GM12878 (cell line): Measurements from ENCODE around the gene CACNG5. TPM values are rescaled to one million over a fixed set of nuclear protein-coding genes. Genes with fewer than 3 reads are reported as not detected.

ENCODE experiments used
- ATAC-seq: fragments of 200-7000 bp; cut with Tn5 transposase; 3 replicates; pipeline ENCODE4 v1.9.1; 2020; ENCODE audit warnings: mild to moderate bottlenecking, moderate library complexity
- BruUV-seq: library from RNA; stranded (reverse); fragments of 400-500 nt; replicated peaks from 2 replicates; lab custom pipeline; 2021; lab: Mats Ljungman, UMichigan
- CTCF ChIA-PET: fragments of 300-600 bp; sonication (Branson Sonifier 250); formaldehyde crosslinking; extraction: SDS; loops from one replicate; lab custom pipeline; 2021; ENCODE audit warnings: inconsistent platforms; lab: Yijun Ruan, JAX
- POLR2A ChIA-PET: fragments of 350-600 bp; formaldehyde crosslinking; extraction: SDS; loops from one replicate; lab custom pipeline; 2021; ENCODE audit warnings: inconsistent platforms; lab: Charles Lee
- RAD21 ChIA-PET: fragments of 300-600 bp; sonication (Branson Sonifier 250); formaldehyde crosslinking; loops from one replicate; lab custom pipeline; 2023; ENCODE audit warnings: antibody characterized with exemption; ENCODE audit not compliant: unreplicated experiment; lab: Charles Lee
- SMC1A ChIA-PET: fragments of 300-600 bp; sonication (Branson Sonifier 250); formaldehyde crosslinking; loops from one replicate; lab custom pipeline; 2023; ENCODE audit not compliant: unreplicated experiment, uncharacterized antibody; lab: Charles Lee
- DNase-seq: peaks from one replicate; pipeline ENCODE4 v3.0.0-alpha.2; 2011; ENCODE audit warnings: low read depth, low spot score
- FAIRE-seq: peaks from 3 replicates; lab custom pipeline; 2011; peaks lifted over from hg19 to GRCh38; lab: Jason Lieb, UNC
- H2AFZ ChIP-seq: 2 replicates; pipeline ENCODE4 v1.6.0; 2011; ENCODE audit warnings: low read depth, low read length, control low read depth; ENCODE audit not compliant: control insufficient read depth
- H3K27ac ChIP-seq: 2 replicates; pipeline ENCODE4 v1.5.1; 2011; ENCODE audit warnings: control low read depth; ENCODE audit not compliant: control insufficient read depth, insufficient read depth
- H3K27me3 ChIP-seq, 2 experiments: replicated peaks in 1 of 2; 2 replicates each; pipeline versions ENCODE4 v1.6.0 to v1.6.1; 2011; ENCODE audit warnings: low read length in 1 of 2; ENCODE audit not compliant: control insufficient read depth in 2 of 2, insufficient read depth in 2 of 2
- H3K36me3 ChIP-seq, 2 experiments: 2 replicates each; pipeline ENCODE4 v1.5.1; 2011; ENCODE audit warnings: low read length in 1 of 2; ENCODE audit not compliant: control insufficient read depth in 2 of 2, insufficient read depth in 2 of 2
- H3K4me1 ChIP-seq: 2 replicates; pipeline ENCODE4 v1.6.1; 2011; ENCODE audit warnings: mild to moderate bottlenecking, low read length, moderate library complexity, mixed read lengths; ENCODE audit not compliant: control insufficient read depth, insufficient read depth
- H3K4me2 ChIP-seq: 2 replicates; pipeline ENCODE4 v1.6.0; 2011; ENCODE audit warnings: control low read depth; ENCODE audit not compliant: control insufficient read depth, insufficient read depth
- H3K4me3 ChIP-seq: fragments of 200-600 bp; sonication (generic); 2 replicates; pipeline ENCODE4 v1.5.1; 2016
- H3K79me2 ChIP-seq: 2 replicates; pipeline ENCODE4 v1.6.0; 2011; ENCODE audit warnings: low read length; ENCODE audit not compliant: control insufficient read depth, insufficient read depth
- H3K9ac ChIP-seq: 2 replicates; pipeline ENCODE4 v1.8.0; 2011; ENCODE audit warnings: low read length, control low read depth, mixed read lengths; ENCODE audit not compliant: control insufficient read depth, insufficient read depth
- H3K9me3 ChIP-seq: replicated peaks from 3 replicates; pipeline ENCODE4 v1.5.1; 2011; ENCODE audit warnings: mild to moderate bottlenecking, low read length; ENCODE audit not compliant: control insufficient read depth, insufficient read depth
- H4K20me1 ChIP-seq: 2 replicates; pipeline ENCODE4 v1.6.0; 2011; ENCODE audit not compliant: control insufficient read depth, insufficient read depth
- ASH2L ChIP-seq: fragments of 300-600, 200-600 bp; sonication (generic); IDR thresholded peaks from 2 replicates; pipeline ENCODE4 v1.6.1; 2017; ENCODE audit warnings: low read depth, mild to moderate bottlenecking, borderline replicate concordance
- HDGF ChIP-seq: fragments of 450-650 bp; IDR thresholded peaks from 2 replicates; pipeline ENCODE4 v1.6.1; 2016; ENCODE audit warnings: antibody characterized with exemption
- MXI1 ChIP-seq: fragments of 150-350 bp; IDR thresholded peaks from 2 replicates; pipeline ENCODE4 v1.6.1; 2011; ENCODE audit warnings: low read depth, mild to moderate bottlenecking, inconsistent platforms, low read length, improper control_type of control experiment
- PBX3 ChIP-seq: IDR thresholded peaks from 2 replicates; pipeline ENCODE4 v1.6.1; 2011; ENCODE audit warnings: mild to moderate bottlenecking, low read depth, low read length, moderate library complexity; ENCODE audit not compliant: insufficient replicate concordance
- RELB ChIP-seq: fragments of 450-650 bp; IDR thresholded peaks from 2 replicates; pipeline ENCODE4 v1.6.1; 2017; ENCODE audit warnings: low read depth, mild to moderate bottlenecking, moderate library complexity
- ZBTB11 ChIP-seq: fragments of 450-650 bp; formaldehyde crosslinking; IDR thresholded peaks from 2 replicates; pipeline ENCODE4 v1.5.0; 2022; ENCODE audit warnings: mild to moderate bottlenecking, missing genetic modification characterization
- WGBS: methylation state at CpG from one replicate; pipeline ENCODE4 v1.1.6; 2016; ENCODE audit warnings: low lambda C conversion rate; ENCODE audit not compliant: insufficient replicate concordance, insufficient coverage; ENCODE audit errors: missing lambda C conversion rate; 5-methylcytosine and 5-hydroxymethylcytosine counted together
- in situ Hi-C: fragments of 300-500 bp; cut with MboI; formaldehyde crosslinking; loops from 9 replicates; pipeline ENCODE4 v1.14.3; 2018; ENCODE audit warnings: mixed read lengths
- intact Hi-C: fragments of 100-400 bp; cut with micrococcal nuclease; formaldehyde crosslinking; loops from one replicate; pipeline ENCODE4 v1.14.2; 2022; ENCODE audit not compliant: unreplicated experiment
- polyA plus RNA-seq, 11 experiments: library from polyadenylated mRNA; depleted of rRNA in 4 of 11; unstranded in 6 of 11; stranded (reverse) in 5 of 11; fragments of >200 nt; fragmentation: Nextera tagmentation in 4 of 11; fragmentation: Illumina TruSeq in 1 of 11; extraction: Ambion mirVana in 4 of 11; extraction: Trizol in 1 of 11; gene quantifications; 1 replicate in 1 of 11; 2 replicates in 10 of 11; pipeline versions ENCODE4 v1.2.1 to v1.2.3, GENCODE V29; 2011 to 2016; ENCODE audit warnings: inconsistent platforms in 2 of 11, missing spikeins in 2 of 11, low read depth in 1 of 11
- total RNA-seq, 4 experiments: library from RNA; depleted of rRNA in 3 of 4; stranded (reverse); fragments of >200 nt in 3 of 4; fragmentation: Illumina TruSeq in 1 of 4; extraction: Trizol in 1 of 4; gene quantifications; 2 replicates each; pipeline versions ENCODE4 v1.2.1 to v1.2.3, GENCODE V29; 2013 to 2021

Gene CACNG5
- total and polyA plus RNA-seq, 10 of the 15 experiments (the other 5 are each of a cell fraction or from before 2014, with no cell fraction given), result not detected

- Histone ChIP-seq H3K79me2 (no peaks in the 10 kb centered on the region), H2AFZ (no peak overlapping the region), H3K4me1 (no peaks in the 10 kb centered on the region), H3K9me3 (no peaks in the 10 kb centered on the region; the same call in 2 of the 3 replicates), H3K36me3 (no peaks in the 10 kb centered on the region), H3K27me3 (0 out of 4 replicates have a peak, but pooled peaks cover 0 to 2% of the 10 kb centered on the region in 2 experiments), H3K27ac (no peak overlapping the region), H3K9ac (no peak overlapping the region), H3K4me2 (no peak overlapping the region), H4K20me1 (no peaks in the 10 kb centered on the region), H3K4me3 (no peak overlapping the region)
- no peak for ATAC-seq
- intact Hi-C loops (no loop called here), in situ Hi-C loops (no loop called here)
- WGBS, result 40% methylated on average over 6 of the region's 6 CpGs
- FAIRE-seq, result no peak
- ChIA-PET RAD21 (no interaction called here), CTCF (interaction anchor here (1.3 kb wide), 1 partner anchor 22 kb away, joined by 3 read pairs; no protein-coding TSS in a partner anchor), SMC1A (no interaction called here)
- no TSS peak for BruUV-seq
- DNase-seq, result no peak
- TF ChIP-seq MXI1 (no peak), HDGF (no peak), RELB (no peak), ZBTB11 (CRISPR knock-in tag) (no peak), ASH2L (no peak), PBX3 (no peak)
- TF ChIP-seq, all 136 proteins: peak for 0
- POLR2A ChIA-PET, result interaction anchor here (0.6 kb wide), 1 partner anchor 333 kb away, joined by 3 read pairs; no protein-coding TSS in a partner anchor
These were observed 20.9 kb upstream of the CACNG5 start for GRCh38 chr17:66814026-66814425.
